GM19467 (cell line): ENCODE data around the gene SLC25A26.

Experiments used
- ATAC-seq: cut with Tn5 transposase; IDR thresholded peaks from one replicate; pipeline ENCODE4 v1.9.1; 2021; ENCODE audit warnings: mild to moderate bottlenecking, moderate library complexity; ENCODE audit not compliant: unreplicated experiment

The SLC25A26 gene

GRCh38 chr3:66366747-66367146 lies 145.9 kb downstream of the SLC25A26 start:
- ATAC-seq: no peak

DNA sequence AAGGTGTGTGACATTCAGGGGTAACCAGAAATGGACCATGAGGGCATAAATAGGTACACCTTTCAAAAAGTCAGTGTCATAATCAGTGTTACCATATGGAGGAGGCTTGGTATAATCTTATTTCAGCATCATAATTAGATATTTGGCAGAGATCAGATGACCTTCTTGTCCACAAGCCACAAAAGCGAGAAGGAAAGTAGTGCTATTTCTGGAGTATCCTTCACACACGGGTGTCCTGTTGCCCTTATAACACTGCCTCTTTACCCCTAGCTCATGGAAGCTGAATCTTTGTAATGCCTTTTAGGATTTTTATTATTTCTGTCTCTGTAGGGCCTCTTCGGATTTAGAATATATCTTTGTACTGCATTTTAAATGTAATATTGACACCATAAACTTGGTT lies 147.2 kb downstream of the SLC25A26 start:
- no peak for ATAC-seq

GRCh38 chr3:66370179-66370578 lies 149.4 kb downstream of the SLC25A26 start:
- ATAC-seq: no peak

- ATAC-seq: no peak
Measured at GRCh38 chr3:66371432-66371831, 150.6 kb downstream of the SLC25A26 start.

DNA sequence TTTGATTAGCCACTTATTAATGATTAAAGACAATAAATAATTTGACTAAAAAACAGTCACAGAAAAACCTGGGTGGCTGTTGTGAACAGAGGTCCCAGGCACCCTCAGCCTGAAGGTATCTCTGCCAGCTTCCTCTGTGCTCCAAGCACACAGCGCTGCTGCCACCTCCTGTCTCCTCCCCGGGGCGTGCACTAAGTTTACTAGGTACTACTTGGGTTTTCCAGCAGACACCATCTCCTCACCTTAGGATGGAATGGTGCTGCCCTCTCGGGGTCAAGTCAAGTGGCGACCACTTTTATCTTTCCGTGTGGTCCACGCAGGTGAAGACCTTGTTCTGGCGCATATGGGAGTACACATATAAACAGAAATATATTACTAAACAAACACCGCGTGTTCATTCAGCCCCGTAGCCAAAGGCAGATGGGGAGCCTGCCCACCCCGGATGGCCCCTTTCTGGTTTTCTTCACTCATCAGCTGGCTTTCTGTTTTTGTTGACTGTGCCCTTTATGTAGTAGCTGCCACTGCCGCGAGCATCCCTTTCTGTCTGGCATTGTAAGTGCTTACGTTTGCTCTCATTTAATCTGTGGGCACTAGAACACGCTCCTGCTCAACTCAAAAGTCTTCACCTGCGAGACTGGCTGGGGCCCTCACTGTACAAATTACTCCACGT lies 152.0 kb downstream of the SLC25A26 start:
- ATAC-seq: no peak

GRCh38 chr3:66376568-66376967 lies 155.8 kb downstream of the SLC25A26 start:
- ATAC-seq: no peak

GRCh38 chr3:66377800-66378199 lies 157.0 kb downstream of the SLC25A26 start:
- ATAC-seq: no peak

- no peak for ATAC-seq
Measured at GRCh38 chr3:66378256-66378655, 157.5 kb downstream of the SLC25A26 start.

GRCh38 chr3:66379565-66379964 lies 158.8 kb downstream of the SLC25A26 start:
- no peak for ATAC-seq

DNA sequence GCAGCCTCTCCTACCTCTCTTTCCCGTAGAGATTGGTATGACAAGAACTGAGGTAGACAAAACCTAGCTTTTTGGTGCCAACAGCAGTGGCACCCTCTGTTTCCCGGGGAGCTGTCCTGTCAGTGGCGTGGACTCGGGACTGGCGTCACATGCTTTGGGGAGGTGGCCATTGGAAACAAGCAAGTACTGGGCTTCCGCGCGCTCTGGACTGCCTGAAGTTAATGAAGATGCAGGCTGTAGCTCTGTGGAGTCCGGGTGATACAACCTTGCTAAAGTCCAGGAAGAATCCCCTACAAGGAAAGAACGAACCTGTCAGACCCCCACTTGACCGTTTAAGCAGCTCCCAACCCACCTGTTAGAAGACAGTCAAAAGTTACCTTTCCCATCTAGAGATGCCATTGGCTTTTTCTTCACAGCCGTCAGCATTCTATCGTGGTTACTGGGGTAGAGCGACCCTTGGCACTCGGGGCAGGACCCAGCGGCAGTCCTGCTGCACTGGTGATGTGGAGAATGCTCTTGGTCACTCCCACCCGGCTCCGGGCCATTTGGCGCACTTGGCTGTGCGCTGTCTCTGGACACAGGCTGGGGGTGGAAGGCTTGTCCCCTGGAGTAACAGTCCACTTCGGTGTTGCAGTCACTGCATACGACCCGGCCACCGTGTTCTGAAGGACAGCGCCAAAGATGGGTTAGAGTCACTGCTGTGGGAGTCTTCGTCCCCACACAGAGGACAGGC lies 159.6 kb downstream of the SLC25A26 start:
- ATAC-seq: no peak

GRCh38 chr3:66381626-66382025 lies 160.8 kb downstream of the SLC25A26 start:
- ATAC-seq: no peak

- ATAC-seq: no peak
Measured at GRCh38 chr3:66382142-66382541, 161.3 kb downstream of the SLC25A26 start.

DNA sequence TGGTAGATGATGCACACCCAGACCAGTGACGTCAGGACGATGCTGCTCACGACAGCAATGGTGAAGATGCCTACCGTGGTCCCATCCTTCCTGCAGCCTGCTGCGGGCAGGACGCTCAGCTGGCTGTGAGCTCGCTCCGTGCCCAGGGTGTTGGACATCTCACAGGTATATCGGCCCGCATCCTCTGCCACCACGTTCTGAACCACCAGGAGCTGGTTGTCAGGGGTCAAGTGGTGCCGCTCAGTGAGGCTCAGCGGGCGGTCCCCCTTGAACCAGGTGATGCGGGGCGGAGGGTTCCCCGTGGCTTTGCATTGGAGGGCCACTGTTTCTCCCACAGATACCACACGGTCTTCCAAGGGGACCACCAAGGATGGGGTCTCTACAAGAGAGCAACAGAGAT lies 162.2 kb downstream of the SLC25A26 start:
- no peak for ATAC-seq

DNA sequence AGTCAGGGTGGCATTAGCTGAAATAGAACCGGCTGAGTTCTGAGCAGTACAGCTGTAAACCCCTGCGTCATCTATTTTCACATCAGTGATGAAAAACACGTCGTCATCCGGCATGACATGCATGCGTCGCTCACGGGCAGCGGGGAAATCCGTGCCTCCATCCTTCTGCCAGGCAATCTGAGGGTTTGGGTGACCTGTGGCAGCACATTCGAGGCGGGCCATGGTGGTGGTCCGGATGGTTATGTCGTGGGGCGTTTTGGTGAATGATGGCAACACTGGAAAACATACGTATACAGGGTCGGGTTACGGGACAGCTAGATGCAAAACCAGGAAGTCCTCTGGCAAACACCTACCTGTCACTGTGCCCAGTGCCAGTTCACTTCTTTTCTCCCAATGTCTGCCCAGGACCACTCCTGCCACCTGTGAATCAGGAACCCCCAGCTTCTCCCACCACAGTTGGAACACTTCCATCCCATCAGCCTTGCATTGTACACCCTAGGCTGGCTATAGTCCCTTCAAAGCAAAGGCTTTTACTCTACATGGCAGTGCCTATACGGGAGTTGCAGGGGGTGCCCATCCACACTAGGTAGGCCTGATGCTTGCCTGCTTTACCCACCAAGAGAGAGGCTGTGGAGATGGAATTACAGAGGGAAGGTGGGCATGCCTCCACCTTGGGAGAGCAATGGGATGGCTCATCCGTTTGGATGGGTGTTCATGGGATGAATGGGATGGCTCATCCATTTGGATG lies 163.4 kb downstream of the SLC25A26 start:
- no peak for ATAC-seq

DNA sequence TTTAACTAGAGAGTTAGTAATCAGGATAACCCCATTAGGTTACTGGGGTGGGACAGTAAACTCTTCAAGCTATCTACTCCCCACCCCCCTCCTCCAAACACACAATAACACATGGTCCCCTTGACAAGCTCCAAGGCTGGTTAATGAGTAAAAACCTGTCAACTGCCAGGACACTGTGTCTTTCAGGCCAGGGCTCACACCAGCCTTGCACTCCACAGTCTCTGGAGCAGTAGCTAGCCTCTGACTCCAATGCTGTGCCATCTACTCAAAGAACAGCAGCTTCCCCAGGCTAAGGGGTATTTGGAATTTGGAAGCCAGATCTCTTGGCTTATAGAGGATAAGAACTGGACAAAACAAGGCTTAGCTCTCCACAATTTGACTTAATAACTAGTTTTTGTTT lies 164.3 kb downstream of the SLC25A26 start:
- ATAC-seq: no peak

GRCh38 chr3:66386011-66386924 lies 165.5 kb downstream of the SLC25A26 start:
- peak; percentile 90 for ATAC-seq

DNA sequence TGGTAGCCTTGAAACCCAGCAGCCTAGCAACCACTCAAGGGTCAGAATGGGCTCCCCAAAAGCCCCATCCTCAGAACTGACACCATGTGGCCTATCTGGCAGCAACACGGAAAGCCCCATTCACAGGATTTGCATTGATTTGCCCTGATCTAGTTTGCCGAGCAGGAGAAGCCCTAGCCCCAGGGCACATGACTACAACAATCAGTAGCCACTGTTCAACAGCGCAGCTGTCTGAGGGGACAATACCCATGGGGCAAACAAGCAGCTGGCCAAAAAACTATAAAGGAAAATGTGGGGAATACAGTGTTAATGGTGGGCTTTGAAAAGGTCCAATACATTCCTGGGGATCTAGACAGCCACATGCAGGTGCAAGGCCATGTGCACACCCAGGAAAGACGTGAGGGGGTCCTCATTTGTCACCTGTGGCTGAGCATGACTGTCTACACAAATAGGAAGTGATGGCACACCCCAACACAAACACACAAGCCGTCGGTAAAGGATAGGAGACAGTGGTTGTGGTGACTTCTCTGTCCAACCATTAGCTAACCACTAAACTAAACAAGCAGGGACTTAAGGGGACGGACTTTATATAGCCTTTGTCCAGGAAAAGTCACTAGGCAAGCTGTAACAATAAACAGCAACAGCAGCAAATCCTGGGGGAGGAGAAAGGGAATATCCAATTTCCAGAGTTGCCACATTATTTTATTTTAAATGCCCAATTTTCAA lies 166.3 kb downstream of the SLC25A26 start:
- ATAC-seq: peak; percentile 38

- no peak for ATAC-seq
Measured at GRCh38 chr3:66390013-66390412, 169.2 kb downstream of the SLC25A26 start.

GRCh38 chr3:66392512-66392911 lies 171.7 kb downstream of the SLC25A26 start:
- no peak for ATAC-seq

DNA sequence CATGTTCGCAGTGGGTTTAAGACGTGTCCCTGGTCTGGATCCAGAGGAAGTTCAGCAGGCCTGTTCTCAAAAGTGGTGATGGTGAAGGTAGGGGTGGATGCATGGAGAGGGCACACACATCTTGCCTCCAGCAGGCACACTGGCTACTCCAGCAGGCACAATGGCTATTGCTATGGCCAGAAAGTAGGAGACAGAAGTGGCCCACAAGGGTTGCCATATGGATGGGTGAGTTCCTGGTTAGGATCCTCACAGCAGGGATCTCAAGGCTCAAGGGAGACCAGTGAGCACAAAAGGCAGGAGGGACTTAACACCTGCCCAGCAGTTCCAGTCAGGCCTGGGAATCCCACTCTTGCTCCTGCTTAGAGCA lies 172.1 kb downstream of the SLC25A26 start:
- ATAC-seq: no peak
